HG03575 (cell line): ENCODE data around the gene C14orf180.

Source experiments
- ATAC-seq: cut with Tn5 transposase; IDR thresholded peaks from one replicate; pipeline ENCODE4 v1.9.1; 2021; ENCODE audit not compliant: unreplicated experiment, insufficient number of reproducible peaks, low FRiP score; ENCODE audit errors: extremely low read depth

C14orf180 gene

GRCh38 chr14:104548802-104549535 lies 30.6 kb upstream of the C14orf180 start:
- no peak for ATAC-seq

GRCh38 chr14:104549536-104550339 lies 29.8 kb upstream of the C14orf180 start:
- no peak for ATAC-seq

GRCh38 chr14:104550340-104550860 lies 29.2 kb upstream of the C14orf180 start:
- ATAC-seq: no peak

GRCh38 chr14:104550861-104551728 lies 28.5 kb upstream of the C14orf180 start:
- no peak for ATAC-seq

- ATAC-seq: no peak
Measured at GRCh38 chr14:104551851-104552737, 27.5 kb upstream of the C14orf180 start.

GRCh38 chr14:104552738-104553125 lies 26.8 kb upstream of the C14orf180 start:
- ATAC-seq: no peak

GRCh38 chr14:104553166-104554087 lies 26.1 kb upstream of the C14orf180 start:
- no peak for ATAC-seq

- no peak for ATAC-seq
Measured at GRCh38 chr14:104554088-104554607, 25.4 kb upstream of the C14orf180 start.

- ATAC-seq: no peak
Measured at GRCh38 chr14:104554608-104555429, 24.7 kb upstream of the C14orf180 start.

- no peak for ATAC-seq
Measured at GRCh38 chr14:104555430-104556255, 23.9 kb upstream of the C14orf180 start.

GRCh38 chr14:104556256-104557021 lies 23.1 kb upstream of the C14orf180 start:
- ATAC-seq: no peak

- ATAC-seq: no peak
Measured at GRCh38 chr14:104557086-104557485, 22.5 kb upstream of the C14orf180 start.

GRCh38 chr14:104557766-104558165 lies 21.8 kb upstream of the C14orf180 start:
- no peak for ATAC-seq

- ATAC-seq: no peak
Measured at GRCh38 chr14:104558231-104559027, 21.1 kb upstream of the C14orf180 start.
